ENCODE results near the gene VEGFD. TPM values are rescaled to one million over a fixed set of nuclear protein-coding genes. Genes with fewer than 3 reads are reported as not detected.

The VEGFD gene
- total and polyA plus RNA-seq, 2 of the 13 experiments (the other 11 are each of a cell fraction or from before 2014, with no cell fraction given): 0.11 to 0.35 TPM

GRCh38 chrX:15322472-15322871 is 61.7 kb downstream of the VEGFD start:
- ATAC-seq (no peak), FAIRE-seq (no peak), DNase-seq (ENCODE audit: low spot score) (no peak)
- Histone ChIP-seq H4K20me1 (ENCODE audit: insufficient read depth, low read length) (no peaks in the 10 kb centered on the region), H2AFZ (ENCODE audit: low read length) (no peak overlapping the region), H3K79me2 (ENCODE audit: insufficient read depth, low read length) (no peaks in the 10 kb centered on the region), H3K4me1 (ENCODE audit: insufficient read depth, low read length) (no peaks in the 10 kb centered on the region), H3K9ac (ENCODE audit: insufficient read depth, low read depth, low read length) (no peak overlapping the region), H3K4me2 (ENCODE audit: low read depth, low read length) (no peak overlapping the region), H3K36me3 (replicated peaks in 1 of 2; ENCODE audit: control insufficient read depth in 1 of 2, insufficient read depth in 2 of 2, low read length in 2 of 2) (peaks cover 0 to 3% of the 10 kb centered on the region in 2 experiments; a peak in 1 of 5 replicates), H3K4me3 (replicated peaks in 1 of 3; ENCODE audit: insufficient read depth in 1 of 3, low read depth in 2 of 3, low read length in 3 of 3) (no peak overlapping the region), H3K27me3 (ENCODE audit: control insufficient read depth in 1 of 2, insufficient read depth in 2 of 2, low read length in 2 of 2) (no peaks in the 10 kb centered on the region), H3K9me3 (ENCODE audit: low read length) (no peaks in the 10 kb centered on the region), H3K27ac (ENCODE audit: extremely low read length, insufficient read depth, low read length) (no peak overlapping the region)
- no TSS peak for BruUV-seq (replicated peaks)
- CTCF ChIA-PET (ENCODE audit: low intra/inter-chr PET ratio, low total read pairs): no interaction called here
- intact Hi-C loops (cut with micrococcal nuclease; ENCODE audit: unreplicated experiment) (no loop called here), in situ Hi-C loops (cut with HindIII; ENCODE audit: extremely low pct_ligation_motif_present, low pct_unique_long_range_greater_than_20kb) (no loop called here)
- 93% methylated on average over 5 of the region's 5 CpGs for WGBS (ENCODE audit: low lambda C conversion rate)
- TF ChIP-seq YEATS4 (CRISPR knock-in tag; IDR thresholded peaks at IDR 0.05; ENCODE audit: borderline replicate concordance) (no peak), BHLHE40 (IDR thresholded peaks at IDR 0.05; ENCODE audit: low read length) (no peak), FOSL1 (CRISPR knock-in tag; IDR thresholded peaks at IDR 0.05; ENCODE audit: borderline replicate concordance) (no peak), HNF4G (IDR thresholded peaks at IDR 0.05; ENCODE audit: borderline replicate concordance, low read depth, low read length) (no peak), HNF4G (CRISPR knock-in tag; IDR thresholded peaks at IDR 0.05; ENCODE audit: borderline replicate concordance, low read depth) (no peak), ZZZ3 (CRISPR knock-in tag; IDR thresholded peaks at IDR 0.05; ENCODE audit: borderline replicate concordance) (no peak), PREB (CRISPR knock-in tag; IDR thresholded peaks at IDR 0.05) (no peak), ZFYVE20 (CRISPR knock-in tag; IDR thresholded peaks at IDR 0.05; ENCODE audit: borderline replicate concordance, low read depth) (no peak), ZNF749 (CRISPR knock-in tag; IDR thresholded peaks at IDR 0.05; ENCODE audit: borderline replicate concordance) (no peak), ZNF414 (CRISPR knock-in tag; IDR thresholded peaks at IDR 0.05) (no peak), STAG1 (CRISPR knock-in tag; IDR thresholded peaks at IDR 0.05) (no peak), CBFB (CRISPR knock-in tag; IDR thresholded peaks at IDR 0.05) (no peak), MYNN (CRISPR knock-in tag; IDR thresholded peaks at IDR 0.05; ENCODE audit: low read depth) (no peak), E2F5 (CRISPR knock-in tag; conservative IDR thresholded peaks at IDR 0.05) (no peak), MTF1 (CRISPR knock-in tag; IDR thresholded peaks at IDR 0.05) (no peak)
- POLR2A ChIA-PET: no interaction called here
